GM23338 (cell line): ENCODE measurements around the gene UGT2A3. TPM values are rescaled to one million over a fixed set of nuclear protein-coding genes. Genes with fewer than 3 reads are reported as not detected.

Experiments
- ATAC-seq: fragments of 200-7000 bp; cut with Tn5 transposase; 3 replicates; pipeline ENCODE4 v1.9.1; 2020
- DNase-seq: peaks from one replicate; pipeline ENCODE4 v3.0.0-alpha.2; 2015; ENCODE audit warnings: low spot score
- H2AFZ ChIP-seq: fragments of 200-600 bp; sonication (generic); 2 replicates; pipeline ENCODE4 v1.8.0; 2016; ENCODE audit warnings: antibody characterized with exemption, mild to moderate bottlenecking, moderate library complexity
- H3F3A ChIP-seq: fragments of 200-600 bp; sonication (generic); replicated peaks from 2 replicates; pipeline ENCODE4 v1.8.0; 2017; ENCODE audit warnings: antibody characterized with exemption, mixed run types, low read depth
- H3K27ac ChIP-seq: fragments of 200-600 bp; sonication (generic); 2 replicates; pipeline ENCODE4 v1.6.1; 2016; ENCODE audit warnings: low read depth
- H3K27me3 ChIP-seq: fragments of 200-600 bp; sonication (generic); 2 replicates; pipeline ENCODE4 v1.8.0; 2016; ENCODE audit warnings: mild to moderate bottlenecking, mixed run types, moderate library complexity; ENCODE audit not compliant: insufficient read depth
- H3K36me3 ChIP-seq: fragments of 200-600 bp; sonication (generic); 2 replicates; pipeline ENCODE4 v1.8.0; 2016; ENCODE audit warnings: mild to moderate bottlenecking; ENCODE audit not compliant: insufficient read depth
- H3K4me1 ChIP-seq: fragments of 200-600 bp; sonication (generic); 2 replicates; pipeline ENCODE4 v1.8.0; 2016; ENCODE audit warnings: mild to moderate bottlenecking, moderate library complexity; ENCODE audit not compliant: insufficient read depth
- H3K4me2 ChIP-seq: fragments of 200-600 bp; sonication (generic); 2 replicates; pipeline ENCODE4 v1.7.1; 2017; ENCODE audit warnings: mixed run types
- H3K4me3 ChIP-seq: fragments of 200-600 bp; sonication (generic); 2 replicates; pipeline ENCODE4 v1.6.1; 2016; ENCODE audit warnings: mixed run types
- H3K79me2 ChIP-seq: fragments of 200-600 bp; sonication (generic); replicated peaks from 2 replicates; pipeline ENCODE4 v1.8.0; 2017; ENCODE audit warnings: mild to moderate bottlenecking; ENCODE audit not compliant: insufficient read depth
- H3K9me2 ChIP-seq: fragments of 200-600 bp; sonication (generic); 2 replicates; pipeline ENCODE4 v1.8.0; 2017; ENCODE audit not compliant: insufficient read depth
- H4K20me1 ChIP-seq: fragments of 200-600 bp; sonication (generic); replicated peaks from 2 replicates; pipeline ENCODE4 v1.8.0; 2017; ENCODE audit warnings: mild to moderate bottlenecking; ENCODE audit not compliant: insufficient read depth
- H3K27ac Mint-ChIP-seq: 2 replicates; pipeline ENCODE4 v1.8.0; 2020; ENCODE audit warnings: inconsistent platforms, mild to moderate bottlenecking, moderate library complexity, mixed read lengths
- H3K27me3 Mint-ChIP-seq: 3 replicates; pipeline ENCODE4 v1.8.0; 2022; ENCODE audit warnings: low read depth, mild to moderate bottlenecking, moderate library complexity, mixed read lengths, inconsistent platforms; ENCODE audit not compliant: insufficient read depth, poor library complexity
- H3K36me3 Mint-ChIP-seq: 3 replicates; pipeline ENCODE4 v1.8.0; 2021; ENCODE audit warnings: low read depth, mild to moderate bottlenecking, inconsistent platforms, moderate library complexity, mixed read lengths
- H3K4me1 Mint-ChIP-seq: 3 replicates; pipeline ENCODE4 v1.8.0; 2020; ENCODE audit warnings: mild to moderate bottlenecking, inconsistent platforms, mixed read lengths
- H3K4me3 Mint-ChIP-seq: 3 replicates; pipeline ENCODE4 v1.8.0; 2021; ENCODE audit warnings: moderate library complexity, mild to moderate bottlenecking, inconsistent platforms, mixed read lengths
- H3K9me3 Mint-ChIP-seq: 3 replicates; pipeline ENCODE4 v1.8.0; 2020; ENCODE audit warnings: moderate library complexity, mild to moderate bottlenecking, inconsistent platforms, mixed read lengths
- EZH2phosphoT487 ChIP-seq: fragments of 200-600 bp; sonication (generic); IDR thresholded peaks from one replicate; pipeline ENCODE4 v1.8.1; 2018; ENCODE audit warnings: antibody characterized with exemption; ENCODE audit not compliant: unreplicated experiment
- ZNF331 ChIP-seq: fragments of 250-450 bp; sonication (Bioruptor Pico); IDR thresholded peaks from 2 replicates; pipeline ENCODE4 v1.5.0; 2020; ENCODE audit warnings: low read depth, mild to moderate bottlenecking, moderate library complexity
- polyA plus RNA-seq: library from polyadenylated mRNA; unstranded; fragments of >200 nt; fragmentation: Nextera tagmentation; extraction: Ambion mirVana; gene quantifications from 2 replicates; pipeline ENCODE4 v1.2.1, GENCODE V29; 2016
- small RNA-seq: library from RNA; depleted of rRNA; stranded (forward); fragments of <200 nt; gene quantifications from one replicate; pipeline ENCODE3, GENCODE V24; 2014; ENCODE audit warnings: low replicate concordance
- total RNA-seq: library from RNA; depleted of rRNA; stranded (reverse); fragments of >200 nt; shearing (Covaris generic); gene quantifications from 2 replicates; pipeline ENCODE4 v1.2.3, GENCODE V29; 2014; rRNA removed

Gene UGT2A3
- total and polyA plus RNA-seq, 2 experiments from 2014 or later = not detected

- Mint-ChIP-seq H3K4me3 (no peak overlapping the region), H3K27me3 (peaks cover 2% of the 10 kb centered on the region), H3K4me1 (no peaks in the 10 kb centered on the region), H3K27ac (no peak overlapping the region), H3K36me3 (no peaks in the 10 kb centered on the region), H3K9me3 (no peaks in the 10 kb centered on the region)
- Histone ChIP-seq H3K79me2 (no peaks in the 10 kb centered on the region), H3F3A (no peaks in the 10 kb centered on the region), H3K9me2 (peaks cover 4% of the 10 kb centered on the region; the same call in 1 of the 2 replicates), H3K27ac (no peak overlapping the region), H2AFZ (no peak overlapping the region), H3K36me3 (no peaks in the 10 kb centered on the region), H3K27me3 (no peaks in the 10 kb centered on the region), H3K4me1 (no peaks in the 10 kb centered on the region), H3K4me2 (no peak overlapping the region), H3K4me3 (no peak overlapping the region), H4K20me1 (no peaks in the 10 kb centered on the region)
- DNase-seq (no peak), ATAC-seq (no peak)
- no peak for TF ChIP-seq ZNF331 (CRISPR knock-in tag)
- TF ChIP-seq EZH2phosphoT487 = no peak
Measured at GRCh38 chr4:68883870-68884269, 67.7 kb downstream of the UGT2A3 start.

Small RNA genes within 50 kb of the gene (small RNA-seq; reads per million reads assigned to genes)
- gene AC021146.3 (not detected), gene AC021146.6 (not detected)

Other genes starting within 250 kb of the UGT2A3 start
- gene UGT2B10, start 135.8 kb downstream of the UGT2A3 start, total RNA-seq = not detected in 2 replicates
- gene UGT2B10, start 135.8 kb downstream of the UGT2A3 start, polyA plus RNA-seq = not detected in 2 replicates
- not detected in 2 replicates for gene UGT2B7, start 144.7 kb upstream of the UGT2A3 start, total RNA-seq
- gene UGT2B7, start 144.7 kb upstream of the UGT2A3 start, polyA plus RNA-seq = not detected in 2 replicates